ENCODE data around the gene ARAP3.
A peak's percentile ranks its signal among the peaks of the same experiment; 100 is the strongest.

ARAP3 gene

DNA sequence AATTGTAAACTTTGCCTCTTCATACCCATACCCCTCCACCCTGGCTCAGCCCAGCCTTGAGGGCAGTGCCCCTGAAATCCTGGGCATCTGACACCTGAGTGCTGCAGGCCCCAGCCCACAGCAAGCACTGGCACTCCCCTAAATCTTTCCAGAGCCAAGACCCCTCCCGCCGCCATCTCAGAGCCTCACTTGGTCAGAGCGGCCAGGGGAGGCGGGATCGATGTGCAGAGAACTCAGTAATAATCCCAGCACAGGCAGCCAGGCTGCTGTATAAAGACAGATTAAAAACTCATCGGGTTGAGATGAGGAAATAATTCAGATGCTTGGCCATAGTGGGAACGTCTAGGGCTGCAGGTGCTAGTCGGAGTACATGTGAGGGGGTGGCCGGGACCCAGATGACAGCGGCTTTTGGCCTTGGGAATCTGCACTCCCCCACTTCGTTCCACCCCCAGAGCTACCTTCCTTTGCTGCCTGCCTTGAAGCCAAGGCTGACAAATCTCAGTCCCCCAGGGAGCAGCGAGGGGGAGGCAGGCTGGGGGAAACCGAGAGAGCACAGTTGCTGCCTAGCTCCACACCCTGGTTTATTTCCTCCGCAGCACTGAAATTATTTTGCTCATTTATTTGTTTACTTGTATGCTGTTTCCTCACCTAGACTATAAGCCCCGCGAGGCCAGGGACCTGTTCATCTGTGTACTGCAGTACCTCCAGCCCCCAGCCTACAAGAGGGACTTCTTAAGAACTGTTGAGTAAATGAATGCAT is 19.5 kb upstream of the ARAP3 start:
- Histone ChIP-seq H3K4me1 (ENCODE audit: control insufficient read depth, insufficient read depth, low read length, poor library complexity, severe bottlenecking) (peaks cover 11% of the 10 kb centered on the region), H3K36me3 (ENCODE audit: control insufficient read depth, insufficient read depth, low read length) (no peaks in the 10 kb centered on the region), H3K4me3 (ENCODE audit: extremely low read depth, insufficient read depth, low read length, poor library complexity, severe bottlenecking) (no peak overlapping the region), H3K27ac (ENCODE audit: low read depth, low read length, severe bottlenecking) (no peak overlapping the region), H3K9me3 (ENCODE audit: control insufficient read depth, low read length) (no peaks in the 10 kb centered on the region)
- 62 to 69% methylated on average over 9 to 10 of the region's 16 CpGs for WGBS, 2 experiments (ENCODE audit: insufficient coverage in 2 of 2)

DNA sequence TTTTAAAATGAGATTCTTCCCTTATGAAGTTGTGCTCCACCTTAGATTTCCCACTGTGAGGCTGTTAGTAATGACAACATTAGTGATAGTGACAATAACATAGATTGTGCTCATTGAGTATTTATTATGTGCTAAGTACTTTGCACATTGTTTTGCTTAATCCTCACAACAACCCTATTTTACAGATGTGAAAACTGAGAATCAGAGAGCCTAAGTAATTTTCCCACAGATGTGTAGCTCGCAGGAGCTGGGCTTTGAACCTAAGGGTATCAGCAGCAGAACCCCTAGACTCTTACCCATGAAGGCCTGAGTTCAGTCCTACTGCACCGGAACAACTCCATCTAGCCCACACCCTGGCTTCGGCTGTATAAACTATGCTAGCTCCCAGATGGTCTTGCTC is 15.6 kb upstream of the ARAP3 start:
- no peak overlapping the region for H3K27ac ChIP-seq (ENCODE audit: low read depth, low read length, severe bottlenecking)
- no peaks in the 10 kb centered on the region for H3K9me3 ChIP-seq (ENCODE audit: control insufficient read depth, low read length)
- H3K4me3 ChIP-seq (ENCODE audit: extremely low read depth, insufficient read depth, low read length, poor library complexity, severe bottlenecking), result no peak overlapping the region
- H3K36me3 ChIP-seq (ENCODE audit: control insufficient read depth, insufficient read depth, low read length), result no peaks in the 10 kb centered on the region
- 89% methylated on average over 3 of the region's 3 CpGs for WGBS, 2 experiments (ENCODE audit: insufficient coverage in 2 of 2)
- H3K4me1 ChIP-seq (ENCODE audit: control insufficient read depth, insufficient read depth, low read length, poor library complexity, severe bottlenecking), result peaks cover 12% of the 10 kb centered on the region

DNA sequence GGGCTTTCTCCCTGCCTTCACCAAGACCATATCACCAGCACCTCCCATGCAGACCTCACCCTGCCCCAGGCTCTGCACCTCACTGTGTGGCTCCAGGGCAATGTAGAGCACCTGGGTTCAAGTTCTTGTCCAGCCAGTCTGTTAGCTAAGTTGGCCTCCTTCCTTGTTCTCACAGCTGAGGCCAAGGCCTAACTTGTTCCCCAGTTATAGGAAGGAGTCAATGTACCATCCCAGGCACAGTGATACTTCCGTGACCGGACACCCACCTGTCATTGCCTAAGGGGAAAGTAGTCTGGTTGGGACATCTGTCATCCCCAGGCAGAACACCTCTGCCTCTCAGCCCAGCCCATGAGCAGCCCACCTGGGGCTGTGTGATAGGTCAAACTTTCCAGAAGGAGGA is 14.4 kb upstream of the ARAP3 start:
- Histone ChIP-seq H3K4me1 (ENCODE audit: control insufficient read depth, insufficient read depth, low read length, poor library complexity, severe bottlenecking) (peaks cover 11% of the 10 kb centered on the region), H3K36me3 (ENCODE audit: control insufficient read depth, insufficient read depth, low read length) (no peaks in the 10 kb centered on the region), H3K27ac (ENCODE audit: low read depth, low read length, severe bottlenecking) (no peak overlapping the region), H3K4me3 (ENCODE audit: extremely low read depth, insufficient read depth, low read length, poor library complexity, severe bottlenecking) (no peak overlapping the region), H3K9me3 (ENCODE audit: control insufficient read depth, low read length) (no peaks in the 10 kb centered on the region)
- 100% methylated on average over 2 of the region's 2 CpGs; no CpG with 5 or more reads in 1 of the 2 experiments for WGBS, 2 experiments (ENCODE audit: insufficient coverage in 2 of 2)

DNA sequence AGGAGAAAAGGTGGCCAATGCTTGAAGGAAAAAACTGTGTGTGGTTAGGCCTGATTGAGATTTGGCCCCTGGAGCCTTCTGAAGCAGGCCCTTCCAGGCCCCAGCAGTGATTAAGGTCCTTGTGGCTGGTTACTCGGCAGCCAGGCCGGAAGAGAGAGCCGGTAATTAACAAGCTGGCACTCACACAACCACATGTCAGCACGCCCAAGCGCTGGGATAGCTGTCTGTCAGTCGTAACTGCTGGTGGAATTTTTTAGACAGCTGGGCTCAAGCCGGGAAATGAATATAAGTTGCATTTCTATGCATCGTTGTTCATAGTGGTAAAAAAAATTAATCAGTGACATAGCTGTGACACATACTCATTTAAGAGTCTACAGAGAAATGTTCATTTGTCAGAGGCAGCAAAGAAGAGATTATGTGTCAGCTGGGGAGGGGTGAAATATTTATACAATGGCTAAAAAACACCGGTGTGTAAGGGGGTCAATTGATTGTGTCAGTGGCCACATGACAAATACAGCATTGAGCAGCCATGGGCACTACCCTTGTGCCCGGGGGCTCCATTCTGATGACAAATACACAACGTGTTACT is 13.7 kb upstream of the ARAP3 start:
- Histone ChIP-seq H3K36me3 (ENCODE audit: control insufficient read depth, insufficient read depth, low read length) (no peaks in the 10 kb centered on the region), H3K9me3 (ENCODE audit: control insufficient read depth, low read length) (no peaks in the 10 kb centered on the region), H3K27ac (ENCODE audit: low read depth, low read length, severe bottlenecking) (no peak overlapping the region), H3K4me3 (ENCODE audit: extremely low read depth, insufficient read depth, low read length, poor library complexity, severe bottlenecking) (no peak overlapping the region), H3K4me1 (ENCODE audit: control insufficient read depth, insufficient read depth, low read length, poor library complexity, severe bottlenecking) (peaks cover 11% of the 10 kb centered on the region)
- 72 to 76% methylated on average over 7 to 10 of the region's 11 CpGs for WGBS, 2 experiments (ENCODE audit: insufficient coverage in 2 of 2)

DNA sequence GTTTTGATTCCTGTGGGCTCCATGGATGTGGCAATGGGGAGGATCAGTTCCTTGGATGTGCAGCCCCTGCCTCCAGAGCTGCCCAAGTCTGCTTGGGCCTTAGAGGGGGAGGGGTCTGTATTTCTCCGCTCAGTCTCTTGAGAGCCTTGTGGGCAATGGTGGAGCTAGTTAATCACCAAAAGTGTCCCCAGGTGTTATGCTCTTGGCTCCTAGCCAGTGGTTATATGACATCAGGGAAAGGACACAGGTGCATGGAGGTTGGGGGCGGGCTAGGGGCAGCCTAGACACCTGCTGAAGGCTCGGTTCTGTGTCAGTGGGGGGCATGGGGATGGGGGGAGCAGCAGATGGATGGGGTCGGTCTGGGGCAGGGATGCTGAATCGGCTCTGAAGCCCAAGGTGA is 12.4 kb upstream of the ARAP3 start:
- Histone ChIP-seq H3K4me1 (ENCODE audit: control insufficient read depth, insufficient read depth, low read length, poor library complexity, severe bottlenecking) (peaks cover 12% of the 10 kb centered on the region), H3K9me3 (ENCODE audit: control insufficient read depth, low read length) (no peaks in the 10 kb centered on the region), H3K36me3 (ENCODE audit: control insufficient read depth, insufficient read depth, low read length) (no peaks in the 10 kb centered on the region), H3K27ac (ENCODE audit: low read depth, low read length, severe bottlenecking) (no peak overlapping the region), H3K4me3 (ENCODE audit: extremely low read depth, insufficient read depth, low read length, poor library complexity, severe bottlenecking) (no peak overlapping the region)
- 87 to 100% methylated on average over 1 to 4 of the region's 5 CpGs for WGBS, 2 experiments (ENCODE audit: insufficient coverage in 2 of 2)

DNA sequence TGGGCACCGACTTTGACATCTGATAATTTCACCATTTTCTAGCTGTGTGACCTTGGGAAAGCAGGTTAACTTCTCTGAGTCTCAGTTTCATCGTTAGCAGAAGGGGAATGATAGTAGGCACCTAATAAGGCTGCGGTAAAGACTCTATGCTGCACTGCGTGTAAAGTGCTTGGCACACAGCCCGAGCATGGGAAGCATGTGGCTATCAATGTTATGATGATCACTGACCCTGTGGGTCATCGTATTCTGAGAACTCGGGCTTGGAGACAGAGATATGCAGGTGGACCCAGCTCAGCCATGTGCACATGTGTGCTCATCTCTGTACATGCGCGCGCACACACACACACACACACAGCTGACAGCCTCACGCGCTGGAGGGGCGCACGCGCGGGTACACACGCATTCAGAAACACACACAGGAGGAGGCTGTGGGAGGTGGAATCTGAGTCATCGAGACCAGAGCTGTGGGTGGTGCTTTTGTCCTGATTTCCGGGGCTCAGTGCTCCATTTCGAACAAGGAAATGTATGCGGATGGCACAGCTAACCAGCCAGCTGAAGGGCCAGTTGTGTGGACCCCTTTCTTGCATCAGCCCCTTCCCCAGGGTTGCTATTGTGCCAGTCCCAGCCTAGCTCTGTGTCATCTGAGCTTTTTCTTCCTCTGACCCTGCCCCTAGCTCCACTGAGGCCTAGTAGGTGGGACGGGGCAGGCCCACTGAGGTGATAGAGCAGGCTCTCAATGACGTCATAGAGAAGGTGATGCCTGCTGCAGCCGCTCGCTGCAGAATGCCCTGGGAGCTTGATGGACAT is 11.1 kb upstream of the ARAP3 start:
- Histone ChIP-seq H3K36me3 (ENCODE audit: control insufficient read depth, insufficient read depth, low read length) (no peaks in the 10 kb centered on the region), H3K4me3 (ENCODE audit: extremely low read depth, insufficient read depth, low read length, poor library complexity, severe bottlenecking) (no peak overlapping the region), H3K9me3 (ENCODE audit: control insufficient read depth, low read length) (no peaks in the 10 kb centered on the region), H3K27ac (ENCODE audit: low read depth, low read length, severe bottlenecking) (no peak overlapping the region), H3K4me1 (ENCODE audit: control insufficient read depth, insufficient read depth, low read length, poor library complexity, severe bottlenecking) (peaks cover 20% of the 10 kb centered on the region)
- 73% methylated on average over 14 to 20 of the region's 25 CpGs for WGBS, 2 experiments (ENCODE audit: insufficient coverage in 2 of 2)

DNA sequence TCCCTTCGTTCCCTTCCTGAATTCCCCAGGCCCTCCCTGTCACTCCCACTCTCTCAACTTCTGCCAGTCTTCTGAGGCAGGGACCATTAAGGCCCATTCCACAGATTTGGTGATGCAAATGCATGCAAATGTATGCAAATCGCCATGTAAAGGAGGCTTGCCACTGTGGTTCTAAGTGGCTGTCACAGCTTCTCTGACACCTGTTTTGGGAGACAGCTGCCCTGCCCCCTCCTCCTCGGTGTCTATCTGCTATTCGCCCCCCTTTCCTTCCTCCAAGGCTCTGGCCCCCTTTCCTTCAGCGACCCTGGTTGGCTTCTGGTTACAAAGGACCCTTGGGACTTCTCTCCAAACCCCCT is 10.5 kb upstream of the ARAP3 start:
- H3K9me3 ChIP-seq (ENCODE audit: control insufficient read depth, low read length), result no peaks in the 10 kb centered on the region
- 3 to 12% methylated on average over 3 to 5 of the region's 5 CpGs for WGBS, 2 experiments (ENCODE audit: insufficient coverage in 2 of 2)
- H3K4me3 ChIP-seq (ENCODE audit: extremely low read depth, insufficient read depth, low read length, poor library complexity, severe bottlenecking), result peak overlapping the region; percentile 34
- no peak overlapping the region for H3K27ac ChIP-seq (ENCODE audit: low read depth, low read length, severe bottlenecking)
- no peaks in the 10 kb centered on the region for H3K36me3 ChIP-seq (ENCODE audit: control insufficient read depth, insufficient read depth, low read length)
- H3K4me1 ChIP-seq (ENCODE audit: control insufficient read depth, insufficient read depth, low read length, poor library complexity, severe bottlenecking), result peaks cover 26% of the 10 kb centered on the region

DNA sequence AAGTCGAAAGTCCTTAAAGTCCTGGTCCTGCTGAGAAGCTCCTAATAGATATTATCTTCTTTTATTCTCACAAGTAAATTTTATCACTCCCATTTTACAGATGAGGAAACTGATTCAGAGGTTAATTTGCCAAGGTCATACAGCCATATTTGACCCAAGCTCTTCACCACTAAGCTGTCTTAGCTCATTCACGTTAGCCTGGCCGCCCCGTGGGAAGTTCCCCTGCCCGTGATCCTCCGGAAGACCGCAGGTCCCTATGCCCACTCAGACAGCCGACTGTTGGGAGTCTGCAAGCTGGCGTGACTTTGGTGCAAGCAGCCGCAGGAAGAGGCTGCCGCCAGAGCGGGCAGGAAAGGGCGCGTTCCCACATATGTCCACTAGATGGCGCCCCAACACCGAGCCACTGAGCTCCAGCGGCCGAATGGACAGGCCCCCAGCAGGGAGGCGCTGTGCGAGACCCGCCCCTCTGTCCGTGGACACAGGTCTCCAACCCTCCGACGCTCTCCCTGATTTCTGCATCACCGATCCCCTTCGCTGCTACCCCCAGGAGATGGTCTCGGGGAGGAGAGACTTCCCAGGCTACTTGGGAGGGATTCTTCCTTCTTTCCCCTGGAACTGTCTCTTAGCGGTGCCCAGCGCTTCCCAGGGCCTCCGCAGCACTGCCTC is 10.0 kb upstream of the ARAP3 start:
- Histone ChIP-seq H3K27ac (ENCODE audit: low read depth, low read length, severe bottlenecking) (no peak overlapping the region), H3K4me1 (ENCODE audit: control insufficient read depth, insufficient read depth, low read length, poor library complexity, severe bottlenecking) (peaks cover 31% of the 10 kb centered on the region), H3K9me3 (ENCODE audit: control insufficient read depth, low read length) (no peaks in the 10 kb centered on the region), H3K36me3 (ENCODE audit: control insufficient read depth, insufficient read depth, low read length) (no peaks in the 10 kb centered on the region), H3K4me3 (ENCODE audit: extremely low read depth, insufficient read depth, low read length, poor library complexity, severe bottlenecking) (peak overlapping the region; percentile 34)
- WGBS, 2 experiments (ENCODE audit: insufficient coverage in 2 of 2), result 3% methylated on average over 26 to 27 of the region's 30 CpGs

DNA sequence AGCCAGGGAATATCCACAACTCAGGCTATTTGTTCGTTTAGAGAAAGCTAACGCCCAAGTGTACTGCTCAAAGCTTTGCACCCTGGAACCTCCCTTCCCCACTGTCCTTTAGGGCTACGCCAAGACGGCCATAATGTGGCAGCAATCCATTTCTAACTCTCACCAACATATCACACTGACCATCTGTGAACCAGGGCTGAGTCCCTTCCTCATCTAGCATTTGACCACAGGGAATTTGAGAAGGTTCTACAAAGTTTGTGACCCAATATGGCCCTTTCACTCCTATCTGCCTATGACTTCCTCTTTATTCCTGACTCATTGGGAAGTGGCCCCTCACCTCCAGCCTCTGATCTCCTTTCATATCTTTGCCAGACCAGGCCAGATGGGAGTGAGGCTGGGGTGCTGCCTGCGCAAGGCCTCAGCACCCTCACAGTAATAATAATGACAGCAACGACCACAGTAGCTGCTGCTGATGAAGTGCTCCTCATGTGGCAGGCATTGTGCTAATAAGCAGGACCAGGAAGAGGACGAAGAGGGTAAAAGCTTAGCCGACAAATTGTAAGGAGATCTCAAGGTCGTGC is 9.3 kb upstream of the ARAP3 start:
- Histone ChIP-seq H3K4me1 (ENCODE audit: control insufficient read depth, insufficient read depth, low read length, poor library complexity, severe bottlenecking) (peaks cover 32% of the 10 kb centered on the region), H3K27ac (ENCODE audit: low read depth, low read length, severe bottlenecking) (no peak overlapping the region), H3K4me3 (ENCODE audit: extremely low read depth, insufficient read depth, low read length, poor library complexity, severe bottlenecking) (no peak overlapping the region), H3K9me3 (ENCODE audit: control insufficient read depth, low read length) (no peaks in the 10 kb centered on the region), H3K36me3 (ENCODE audit: control insufficient read depth, insufficient read depth, low read length) (no peaks in the 10 kb centered on the region)
- WGBS, 2 experiments (ENCODE audit: insufficient coverage in 2 of 2), result 68 to 95% methylated on average over 4 to 7 of the region's 9 CpGs

DNA sequence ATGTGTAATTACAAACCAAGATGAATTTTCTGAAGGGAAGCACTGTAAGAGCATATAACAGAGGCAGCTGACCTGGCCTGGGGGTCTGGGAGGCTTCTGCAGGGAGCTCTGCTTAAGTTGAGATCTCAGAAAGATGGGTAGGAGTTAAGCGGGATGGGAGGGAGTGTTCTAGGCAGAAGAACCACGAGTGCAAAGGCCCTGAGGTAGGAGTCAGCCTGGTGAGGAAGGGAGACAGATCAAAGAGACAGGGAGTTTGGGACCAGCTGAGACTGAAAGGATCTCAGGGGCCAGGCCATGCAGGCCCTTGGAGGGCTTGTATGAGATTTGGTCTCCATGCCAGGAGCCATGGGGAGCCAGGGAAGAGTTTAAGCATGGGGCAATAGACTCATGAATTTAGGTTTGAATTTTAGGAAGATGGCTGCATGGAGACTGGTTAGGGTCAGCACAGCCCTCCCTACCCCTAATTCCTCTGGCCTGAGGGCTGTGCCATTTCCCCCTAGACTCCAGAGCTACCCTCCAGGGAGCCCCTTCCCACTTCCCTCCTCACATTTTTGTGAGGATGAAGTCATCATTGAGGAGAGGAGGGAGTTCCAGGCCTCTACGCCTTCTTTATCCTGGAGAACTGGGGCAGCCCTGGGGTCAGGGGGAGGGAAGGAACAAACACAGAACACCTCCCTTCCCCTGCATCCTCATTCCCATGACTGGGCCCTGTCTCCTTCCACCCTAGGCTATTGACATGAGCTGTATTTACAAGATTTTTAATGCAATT is 4.8 kb upstream of the ARAP3 start:
- Histone ChIP-seq H3K36me3 (ENCODE audit: control insufficient read depth, insufficient read depth, low read length) (no peaks in the 10 kb centered on the region), H3K4me1 (ENCODE audit: control insufficient read depth, insufficient read depth, low read length, poor library complexity, severe bottlenecking) (peaks cover 42% of the 10 kb centered on the region), H3K9me3 (ENCODE audit: control insufficient read depth, low read length) (no peaks in the 10 kb centered on the region), H3K4me3 (ENCODE audit: extremely low read depth, insufficient read depth, low read length, poor library complexity, severe bottlenecking) (no peak overlapping the region), H3K27ac (ENCODE audit: low read depth, low read length, severe bottlenecking) (peak overlapping the region; percentile 75)
- 65 to 67% methylated on average over 2 of the region's 3 CpGs for WGBS, 2 experiments (ENCODE audit: insufficient coverage in 2 of 2)
